Breast epithelium (tissue), 4 donors: ENCODE data around the gene CDH1. TPM values are rescaled to one million over a fixed set of nuclear protein-coding genes. Genes with fewer than 3 reads are reported as not detected.

ENCODE experiments used
- DNase-seq, 2 donors: peaks; one replicate each; pipeline ENCODE4 v3.0.0-alpha.2; 2019; ENCODE audit warnings: low spot score in 2 of 2
- H3K27ac ChIP-seq, 2 donors: fragments of 200-600 bp; sonication (generic) in 1 of 2; one replicate each; pipeline ENCODE4 v1.5.1; 2016 to 2019; ENCODE audit warnings: mild to moderate bottlenecking in 1 of 2
- H3K27me3 ChIP-seq, 2 donors: fragments of 200-600 bp; sonication (generic) in 1 of 2; one replicate each; pipeline versions ENCODE4 v1.5.1 to v1.6.0; 2017 to 2019; ENCODE audit warnings: control low read depth in 1 of 2, mild to moderate bottlenecking in 1 of 2
- H3K36me3 ChIP-seq: fragments of 200-600 bp; one replicate; pipeline ENCODE4 v1.5.1; 2019
- H3K4me1 ChIP-seq, 2 donors: fragments of 200-600 bp; sonication (generic); one replicate each; pipeline ENCODE4 v1.5.1; 2016 to 2019; ENCODE audit warnings: control low read depth in 1 of 2
- H3K4me3 ChIP-seq, 3 donors: fragments of 200-600 bp; sonication (generic); 1 replicate in 2 of 3; 2 replicates in 1 of 3; pipeline ENCODE4 v1.5.1; 2016 to 2019; ENCODE audit warnings: mild to moderate bottlenecking in 3 of 3, moderate library complexity in 2 of 3
- H3K9me3 ChIP-seq, 2 donors: fragments of 200-600 bp; sonication (generic) in 1 of 2; one replicate each; pipeline ENCODE4 v1.5.1; 2016 to 2019; ENCODE audit warnings: control low read depth in 1 of 2
- CTCF ChIP-seq, 3 donors: fragments of 450-650 bp; IDR thresholded peaks; one replicate each; pipeline ENCODE4 v1.5.1; 2016 to 2017; ENCODE audit warnings: antibody characterized with exemption in 3 of 3, mild to moderate bottlenecking in 3 of 3, moderate library complexity in 3 of 3
- POLR2A ChIP-seq: fragments of 450-650 bp; IDR thresholded peaks from one replicate; pipeline ENCODE4 v1.6.1; 2016; ENCODE audit warnings: antibody characterized with exemption, mild to moderate bottlenecking, moderate library complexity
- POLR2AphosphoS5 ChIP-seq, 3 donors: sonication (generic); formaldehyde crosslinking; IDR thresholded peaks; one replicate each; pipeline ENCODE4 v1.6.1; 2017; ENCODE audit warnings: antibody characterized with exemption in 3 of 3
- intact Hi-C: fragments of 100-400 bp; cut with DNase I; formaldehyde crosslinking; loops from one replicate; pipeline ENCODE4 v1.15.1; 2023; ENCODE audit warnings: low total_unique reads
- total RNA-seq, 3 donors: library from RNA; depleted of rRNA; stranded (reverse); fragments of >200 nt; gene quantifications; one replicate each; pipeline ENCODE4 v1.1.0, GENCODE V29; 2016

CDH1 gene
- total RNA-seq, 3 donors from 2014 or later, result 0.16 to 127 (median 86.5) TPM

- Histone ChIP-seq H3K4me1 (no peaks in the 10 kb centered on the region), H3K9me3 (no peaks in the 10 kb centered on the region), H3K27ac (peak overlapping the region in 1 of 2 donors; percentile 93), H3K27me3 (peaks cover 0 to 8% of the 10 kb centered on the region in 2 donors), H3K36me3 (no peaks in the 10 kb centered on the region), H3K4me3 (peak overlapping the region in 2 of 3 donors; percentile 84 to 86)
- DNase-seq, result no peak
- no peak for TF ChIP-seq POLR2AphosphoS5 (IDR thresholded peaks at IDR 0.05)
- TF ChIP-seq CTCF (IDR thresholded peaks at IDR 0.05), result no peak
- no peak for TF ChIP-seq POLR2A
- intact Hi-C loops, result no loop called here
Measured at GRCh38 chr16:68736561-68736960, 531 bp upstream of the CDH1 start.

GRCh38 chr16:68737730-68738629, 888 bp downstream of the CDH1 start:
- intact Hi-C loops, result no loop called here
- TF ChIP-seq POLR2AphosphoS5 (IDR thresholded peaks at IDR 0.05) (peak in 2 of 3 donors; percentile 20 to 61), CTCF (IDR thresholded peaks at IDR 0.05) (no peak)
- peak; percentile 70 to 82 for DNase-seq
- Histone ChIP-seq H3K4me3 (peak overlapping the region in 2 of 3 donors; percentile 84 to 86), H3K27me3 (peaks cover 0 to 8% of the 10 kb centered on the region in 2 donors), H3K4me1 (no peaks in the 10 kb centered on the region), H3K27ac (peak overlapping the region; percentile 93 to 94), H3K36me3 (no peaks in the 10 kb centered on the region), H3K9me3 (no peaks in the 10 kb centered on the region)

- intact Hi-C loops, result no loop called here
- TF ChIP-seq POLR2A (no peak), CTCF (IDR thresholded peaks at IDR 0.05) (no peak), POLR2AphosphoS5 (IDR thresholded peaks at IDR 0.05) (no peak)
- DNase-seq, result no peak
- no peak overlapping the region for H3K4me3 ChIP-seq
- peaks cover 0 to 8% of the 10 kb centered on the region in 2 donors for H3K27me3 ChIP-seq
- H3K4me1 ChIP-seq, result peaks cover 0 to 9% of the 10 kb centered on the region in 2 donors
- H3K27ac ChIP-seq, result peak overlapping the region; percentile 81 to 93
- H3K9me3 ChIP-seq, result no peaks in the 10 kb centered on the region
- H3K36me3 ChIP-seq, result no peaks in the 10 kb centered on the region
Measured at GRCh38 chr16:68739964-68740627, 3.0 kb downstream of the CDH1 start.

- DNase-seq, result no peak
- Histone ChIP-seq H3K9me3 (no peaks in the 10 kb centered on the region), H3K36me3 (no peaks in the 10 kb centered on the region), H3K27me3 (peaks cover 0 to 8% of the 10 kb centered on the region in 2 donors), H3K4me1 (peaks cover 0 to 9% of the 10 kb centered on the region in 2 donors), H3K4me3 (no peak overlapping the region), H3K27ac (peak overlapping the region; percentile 81 to 93)
- intact Hi-C loops, result no loop called here
- TF ChIP-seq CTCF (IDR thresholded peaks at IDR 0.05), result no peak
- TF ChIP-seq POLR2AphosphoS5 (IDR thresholded peaks at IDR 0.05), result no peak
- TF ChIP-seq POLR2A, result no peak
Measured at GRCh38 chr16:68740628-68741346, 3.7 kb downstream of the CDH1 start.
